NCI-H1694 treated with DMSO at 0.1 percent for 48 hours (cell line): Measurements from ENCODE around the gene KCND2.

Source experiments
- DNase-seq: peaks from one replicate; lab custom pipeline; 2025; lab: John Stamatoyannopoulos, UW

The KCND2 gene

GRCh38 chr7:120412139-120413050 lies 139.4 kb downstream of the KCND2 start:
- DNase-seq = no peak

- DNase-seq = no peak
These were observed 140.2 kb downstream of the KCND2 start for GRCh38 chr7:120413164-120413563.

GRCh38 chr7:120417244-120417979 lies 144.4 kb downstream of the KCND2 start:
- no peak for DNase-seq

GRCh38 chr7:120421151-120421651 lies 148.2 kb downstream of the KCND2 start:
- no peak for DNase-seq

- no peak for DNase-seq
These were observed 158.0 kb downstream of the KCND2 start for GRCh38 chr7:120431016-120431415.

GRCh38 chr7:120436487-120437060 lies 163.6 kb downstream of the KCND2 start:
- no peak for DNase-seq

GRCh38 chr7:120441850-120442249 lies 168.9 kb downstream of the KCND2 start:
- no peak for DNase-seq

- no peak for DNase-seq
These were observed 169.9 kb downstream of the KCND2 start for GRCh38 chr7:120442838-120443237.

GRCh38 chr7:120444650-120445049 lies 171.7 kb downstream of the KCND2 start:
- DNase-seq = no peak

- no peak for DNase-seq
These were observed 172.3 kb downstream of the KCND2 start for GRCh38 chr7:120445276-120445675.

- DNase-seq = no peak
These were observed 179.7 kb downstream of the KCND2 start for GRCh38 chr7:120452665-120453064.

- DNase-seq = no peak
These were observed 183.7 kb downstream of the KCND2 start for GRCh38 chr7:120456699-120457098.

GRCh38 chr7:120460949-120461348 lies 188.0 kb downstream of the KCND2 start:
- DNase-seq = no peak

- DNase-seq = no peak
These were observed 190.0 kb downstream of the KCND2 start for GRCh38 chr7:120462991-120463390.

- no peak for DNase-seq
These were observed 191.1 kb downstream of the KCND2 start for GRCh38 chr7:120464104-120464503.

GRCh38 chr7:120467676-120468075 lies 194.7 kb downstream of the KCND2 start:
- peak; percentile 80 for DNase-seq

GRCh38 chr7:120468611-120469010 lies 195.6 kb downstream of the KCND2 start:
- no peak for DNase-seq

- DNase-seq = no peak
These were observed 199.9 kb downstream of the KCND2 start for GRCh38 chr7:120472892-120473291.

GRCh38 chr7:120473352-120473751 lies 200.4 kb downstream of the KCND2 start:
- no peak for DNase-seq

- no peak for DNase-seq
These were observed 203.0 kb downstream of the KCND2 start for GRCh38 chr7:120475994-120476393.

GRCh38 chr7:120480472-120480871 lies 207.5 kb downstream of the KCND2 start:
- no peak for DNase-seq

GRCh38 chr7:120480930-120481329 lies 208.0 kb downstream of the KCND2 start:
- no peak for DNase-seq

GRCh38 chr7:120486164-120486563 lies 213.2 kb downstream of the KCND2 start:
- no peak for DNase-seq
